RWPE1 (cell line): ENCODE measurements around the gene RTP3.

Experiments used
- CTCF ChIA-PET: fragments of 350-600 bp; sonication (Branson Sonifier 250); formaldehyde crosslinking; extraction: SDS; loops from one replicate; lab custom pipeline; 2021; lab: Yijun Ruan, JAX
- POLR2A ChIA-PET: fragments of 400-600 bp; formaldehyde crosslinking; extraction: SDS; loops from one replicate; lab custom pipeline; 2020; ENCODE audit warnings: antibody characterized with exemption; ENCODE audit not compliant: low non-redundant PET; lab: Yijun Ruan, JAX
- DNase-seq: peaks from one replicate; pipeline ENCODE4 v3.0.0; 2012; ENCODE audit warnings: low spot score
- H3K27ac ChIP-seq: fragments of 450-650 bp; 2 replicates; pipeline ENCODE4 v1.5.1; 2017
- TF ChIP-seq, protein P1 (sequence below): fragments of 450-650 bp; conservative IDR thresholded peaks from 2 replicates; pipeline ENCODE4 v1.5.1; 2017; ENCODE audit warnings: low read depth, mild to moderate bottlenecking

Gene RTP3

DNA sequence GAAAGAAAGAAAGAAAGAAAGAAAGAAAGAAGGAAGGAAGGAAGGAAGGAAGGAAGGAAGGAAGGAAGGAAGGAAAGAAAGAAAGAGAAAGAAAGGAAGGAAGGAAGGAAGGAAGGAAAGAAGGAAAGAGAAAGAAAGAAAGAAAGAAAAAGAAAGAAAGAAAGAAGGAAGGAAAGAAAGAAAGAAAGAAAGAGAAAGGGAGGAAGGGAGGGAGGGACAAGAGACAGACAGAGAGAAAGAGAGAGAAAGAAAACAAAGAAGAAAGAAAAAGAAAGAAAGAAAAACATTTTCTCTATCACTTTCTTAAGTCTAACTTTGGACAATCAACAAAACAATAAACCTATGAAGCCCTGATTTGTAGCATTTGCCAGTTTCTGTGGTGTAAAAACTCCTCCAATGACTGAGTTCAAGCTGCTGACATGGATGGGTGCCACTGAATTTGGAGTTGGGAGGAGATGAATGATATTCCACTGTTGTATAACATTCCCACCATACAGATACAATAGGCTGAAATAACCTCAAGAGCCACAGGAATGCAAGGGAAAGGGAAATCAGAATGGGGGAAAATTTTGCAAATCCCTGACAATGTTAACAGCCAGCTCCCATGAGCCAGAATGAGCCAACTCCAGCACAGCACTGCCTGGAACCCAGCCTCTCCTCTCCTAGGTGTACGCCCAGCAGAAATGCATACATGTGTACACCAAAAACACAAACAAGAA lies 15.0 kb upstream of the RTP3 start:
- peak; percentile 24 for DNase-seq
- TF ChIP-seq, protein P1, sequence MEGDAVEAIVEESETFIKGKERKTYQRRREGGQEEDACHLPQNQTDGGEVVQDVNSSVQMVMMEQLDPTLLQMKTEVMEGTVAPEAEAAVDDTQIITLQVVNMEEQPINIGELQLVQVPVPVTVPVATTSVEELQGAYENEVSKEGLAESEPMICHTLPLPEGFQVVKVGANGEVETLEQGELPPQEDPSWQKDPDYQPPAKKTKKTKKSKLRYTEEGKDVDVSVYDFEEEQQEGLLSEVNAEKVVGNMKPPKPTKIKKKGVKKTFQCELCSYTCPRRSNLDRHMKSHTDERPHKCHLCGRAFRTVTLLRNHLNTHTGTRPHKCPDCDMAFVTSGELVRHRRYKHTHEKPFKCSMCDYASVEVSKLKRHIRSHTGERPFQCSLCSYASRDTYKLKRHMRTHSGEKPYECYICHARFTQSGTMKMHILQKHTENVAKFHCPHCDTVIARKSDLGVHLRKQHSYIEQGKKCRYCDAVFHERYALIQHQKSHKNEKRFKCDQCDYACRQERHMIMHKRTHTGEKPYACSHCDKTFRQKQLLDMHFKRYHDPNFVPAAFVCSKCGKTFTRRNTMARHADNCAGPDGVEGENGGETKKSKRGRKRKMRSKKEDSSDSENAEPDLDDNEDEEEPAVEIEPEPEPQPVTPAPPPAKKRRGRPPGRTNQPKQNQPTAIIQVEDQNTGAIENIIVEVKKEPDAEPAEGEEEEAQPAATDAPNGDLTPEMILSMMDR: no peak
- ChIA-PET POLR2A (no interaction called here), CTCF (no interaction called here)
- no peak overlapping the region for H3K27ac ChIP-seq

DNA sequence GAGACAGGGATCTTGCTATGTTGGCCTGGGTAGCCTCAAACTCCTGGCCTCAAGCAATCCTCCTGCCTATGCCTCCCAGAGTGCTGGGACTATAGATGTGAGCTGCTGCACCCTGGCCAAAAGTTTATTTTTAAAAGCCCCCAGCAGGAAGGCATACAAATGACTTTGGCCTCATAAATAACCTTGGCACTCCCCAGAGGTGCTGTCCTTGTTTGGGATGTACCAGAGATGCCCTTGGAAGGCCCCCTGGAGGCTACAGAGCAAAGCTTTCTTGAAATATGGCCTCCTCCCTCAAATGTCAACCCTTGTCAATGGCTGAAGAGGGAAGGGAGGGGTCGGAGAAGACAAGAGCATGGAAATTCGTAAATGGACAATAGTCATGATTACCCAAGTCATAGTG lies 14.0 kb upstream of the RTP3 start:
- H3K27ac ChIP-seq: no peak overlapping the region
- CTCF ChIA-PET: interaction anchor here (0.6 kb wide), 1 partner anchor 1179 kb away, joined by 3 read pairs; no protein-coding TSS in a partner anchor
- POLR2A ChIA-PET: no interaction called here
- no peak for DNase-seq
- TF ChIP-seq, protein P1: no peak

DNA sequence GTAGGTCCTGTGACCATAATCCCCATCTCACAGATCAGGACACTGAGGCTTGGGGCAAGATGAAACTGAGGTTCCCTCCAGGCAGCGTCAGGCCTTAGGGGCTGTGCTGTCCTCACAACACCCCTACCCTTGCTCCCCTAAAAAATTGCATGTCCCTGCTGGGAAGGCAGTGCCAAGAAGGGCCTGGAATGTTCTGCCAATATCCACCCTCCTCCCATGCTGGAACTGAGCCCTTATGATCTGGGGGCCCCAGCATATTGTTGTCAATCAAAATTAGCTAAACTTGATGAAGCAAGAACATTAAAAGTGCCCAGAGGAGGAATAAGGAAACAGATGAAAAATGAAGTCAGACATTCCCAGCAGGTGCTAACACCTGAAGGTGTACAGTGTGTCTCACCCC lies 13.4 kb upstream of the RTP3 start:
- CTCF ChIA-PET: no interaction called here
- TF ChIP-seq, protein P1: no peak
- DNase-seq: no peak
- POLR2A ChIA-PET: no interaction called here
- no peak overlapping the region for H3K27ac ChIP-seq

GRCh38 chr3:46484911-46485778 lies 12.6 kb upstream of the RTP3 start:
- H3K27ac ChIP-seq: no peak overlapping the region
- CTCF ChIA-PET: interaction anchor here (0.6 kb wide), 1 partner anchor 190 kb away, joined by 3 read pairs; no protein-coding TSS in a partner anchor
- POLR2A ChIA-PET: no interaction called here
- no peak for DNase-seq
- TF ChIP-seq, protein P1: no peak

DNA sequence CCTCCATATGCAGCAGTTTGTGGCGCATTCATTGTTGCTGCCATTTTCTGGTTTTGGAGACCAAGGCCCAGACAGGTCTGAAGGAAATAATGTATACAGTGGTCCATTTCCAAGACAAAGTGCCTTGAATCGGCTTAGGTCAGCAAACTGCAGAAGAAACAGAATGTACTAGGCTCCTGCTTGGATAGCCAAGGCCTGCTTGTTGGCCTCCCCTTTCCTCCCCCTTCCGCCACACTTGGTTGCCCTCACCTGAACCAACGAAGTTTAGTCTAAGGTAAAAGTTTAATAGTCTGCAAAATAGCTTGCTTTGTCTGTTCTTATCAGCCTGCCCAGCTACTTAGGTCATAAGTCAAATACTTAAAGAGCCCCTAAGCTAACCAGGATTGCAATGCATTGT lies 12.0 kb upstream of the RTP3 start:
- H3K27ac ChIP-seq: no peak overlapping the region
- CTCF ChIA-PET: no interaction called here

More for the DNA sequence above, 12.0 kb upstream of the RTP3 start:
- DNase-seq: no peak
- TF ChIP-seq, protein P1: no peak
- POLR2A ChIA-PET: no interaction called here
